Activated T-cell treated with anti-CD3 and anti-CD28 coated beads, Interleukin-2, amount 50 U/mL, for 24 hours (primary cell): ENCODE data around the gene RPS15.

ENCODE experiments used
- DNase-seq: peaks from one replicate; pipeline ENCODE4 v3.0.0-alpha.2; 2020
- H3K27ac Mint-ChIP-seq: 2 replicates; pipeline ENCODE4 v1.8.0; 2020; ENCODE audit warnings: mild to moderate bottlenecking, mixed read lengths
- H3K27me3 Mint-ChIP-seq: 2 replicates; pipeline ENCODE4 v1.8.0; 2020; ENCODE audit warnings: mixed read lengths
- H3K36me3 Mint-ChIP-seq: 2 replicates; pipeline ENCODE4 v1.8.0; 2020; ENCODE audit warnings: low read depth, mixed read lengths
- H3K4me1 Mint-ChIP-seq: 2 replicates; pipeline ENCODE4 v1.8.0; 2020; ENCODE audit warnings: low read depth, mixed read lengths
- H3K4me3 Mint-ChIP-seq: 2 replicates; pipeline ENCODE4 v1.8.0; 2020; ENCODE audit warnings: mild to moderate bottlenecking, moderate library complexity, mixed read lengths
- H3K9me3 Mint-ChIP-seq: 2 replicates; pipeline ENCODE4 v1.8.0; 2020; ENCODE audit warnings: mixed read lengths

Gene RPS15

DNA sequence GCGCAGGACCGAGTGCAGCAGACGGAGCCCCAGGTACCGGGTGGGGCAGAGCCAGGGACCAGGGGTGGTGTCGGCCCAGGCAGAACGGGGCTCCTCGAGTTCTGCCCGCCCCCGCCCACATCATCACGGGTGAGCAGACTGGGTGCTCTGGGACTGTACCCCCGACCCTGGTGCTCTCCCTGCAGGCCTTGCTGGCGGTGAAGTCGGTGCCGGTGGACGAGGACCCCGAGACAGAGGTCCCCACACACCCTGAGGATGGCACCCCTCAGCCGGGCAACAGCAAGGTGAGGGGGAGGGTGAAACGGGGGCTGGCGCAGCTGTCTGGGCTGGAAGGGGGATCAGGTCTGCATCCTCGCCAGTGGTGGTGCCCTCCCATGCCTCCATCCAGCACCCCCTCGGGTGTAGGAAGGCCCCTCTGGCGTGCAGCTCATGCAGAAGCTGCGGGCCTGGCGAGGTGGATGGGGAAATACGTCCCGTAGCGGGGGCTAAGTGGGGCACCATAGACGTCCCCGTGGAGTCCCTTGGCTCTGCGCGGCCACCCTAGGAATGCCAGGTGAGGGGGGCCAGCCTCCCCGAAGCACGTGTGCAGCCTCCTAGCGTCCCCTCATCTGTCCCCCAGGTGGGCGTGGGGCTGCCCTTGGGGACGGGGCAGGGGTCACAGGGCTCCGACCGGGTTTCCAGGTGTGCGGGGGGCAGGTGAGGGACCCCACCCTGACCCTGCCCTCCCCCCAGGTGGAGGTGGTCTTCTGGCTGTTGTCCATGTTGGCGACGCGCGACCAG lies 18.1 kb downstream of the RPS15 start:
- H3K9me3 Mint-ChIP-seq: no peaks in the 10 kb centered on the region
- peaks cover 64% of the 10 kb centered on the region for H3K27me3 Mint-ChIP-seq
- no peak for DNase-seq
- H3K4me3 Mint-ChIP-seq: no peak overlapping the region
- no peaks in the 10 kb centered on the region for H3K36me3 Mint-ChIP-seq
- no peak overlapping the region for H3K27ac Mint-ChIP-seq
- peaks cover 14% of the 10 kb centered on the region for H3K4me1 Mint-ChIP-seq

DNA sequence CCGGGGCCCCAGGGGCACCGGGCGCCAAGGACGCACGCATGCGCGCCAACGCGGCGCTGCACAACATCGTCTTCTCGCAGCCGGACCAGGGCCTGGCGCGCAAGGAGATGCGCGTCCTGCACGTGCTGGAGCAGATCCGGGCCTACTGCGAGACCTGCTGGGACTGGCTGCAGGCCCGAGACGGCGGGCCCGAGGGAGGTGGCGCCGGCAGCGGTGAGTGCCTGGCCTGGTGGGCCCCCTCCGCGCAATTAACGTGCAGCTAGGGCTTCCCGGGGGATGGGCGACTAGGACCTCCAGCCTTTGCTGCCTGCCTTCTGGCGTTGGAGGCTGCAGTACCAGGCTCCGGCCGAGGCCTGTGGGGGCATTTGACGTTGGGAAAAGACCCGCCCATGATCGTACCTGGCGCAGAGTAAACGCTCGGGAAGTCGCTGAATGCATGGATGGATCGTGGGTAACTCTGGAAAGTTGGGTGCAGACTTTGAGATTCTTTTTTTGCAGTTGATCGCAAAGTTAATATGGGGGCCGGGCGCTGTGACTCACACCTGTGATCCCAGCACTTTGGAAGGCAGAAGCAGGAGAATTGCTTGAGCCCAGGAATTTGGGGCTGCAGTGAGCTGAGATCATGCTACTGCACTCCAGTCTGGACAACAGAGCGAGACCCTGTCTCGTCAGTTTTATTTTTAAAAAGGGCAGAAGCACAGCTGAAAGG lies 19.0 kb downstream of the RPS15 start:
- H3K36me3 Mint-ChIP-seq: no peaks in the 10 kb centered on the region
- peaks cover 55% of the 10 kb centered on the region for H3K27me3 Mint-ChIP-seq
- DNase-seq: no peak
- no peak overlapping the region for H3K4me3 Mint-ChIP-seq
- H3K9me3 Mint-ChIP-seq: no peaks in the 10 kb centered on the region
- peaks cover 14% of the 10 kb centered on the region for H3K4me1 Mint-ChIP-seq
- no peak overlapping the region for H3K27ac Mint-ChIP-seq

DNA sequence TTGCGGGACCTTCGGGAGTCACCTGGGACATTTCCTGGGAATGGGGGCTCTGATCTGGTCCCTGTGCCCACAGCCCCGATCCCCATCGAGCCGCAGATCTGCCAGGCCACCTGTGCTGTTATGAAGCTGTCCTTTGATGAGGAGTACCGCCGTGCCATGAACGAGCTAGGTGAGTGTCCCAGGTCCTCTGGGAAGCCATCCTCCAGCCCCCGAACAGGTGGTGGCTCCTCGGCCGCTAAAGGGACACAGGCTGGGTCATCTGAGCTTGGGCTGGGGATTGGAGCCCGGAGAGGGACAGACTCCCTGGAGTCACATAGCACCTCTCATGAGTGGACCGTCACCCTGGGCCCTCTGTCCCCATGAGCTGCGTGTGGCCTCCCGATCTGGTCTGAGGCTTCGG lies 19.7 kb downstream of the RPS15 start:
- no peak for DNase-seq
- H3K27me3 Mint-ChIP-seq: peaks cover 48% of the 10 kb centered on the region
- H3K4me1 Mint-ChIP-seq: peaks cover 14% of the 10 kb centered on the region
- H3K4me3 Mint-ChIP-seq: no peak overlapping the region
- no peak overlapping the region for H3K27ac Mint-ChIP-seq
- no peaks in the 10 kb centered on the region for H3K36me3 Mint-ChIP-seq
- H3K9me3 Mint-ChIP-seq: no peaks in the 10 kb centered on the region

DNA sequence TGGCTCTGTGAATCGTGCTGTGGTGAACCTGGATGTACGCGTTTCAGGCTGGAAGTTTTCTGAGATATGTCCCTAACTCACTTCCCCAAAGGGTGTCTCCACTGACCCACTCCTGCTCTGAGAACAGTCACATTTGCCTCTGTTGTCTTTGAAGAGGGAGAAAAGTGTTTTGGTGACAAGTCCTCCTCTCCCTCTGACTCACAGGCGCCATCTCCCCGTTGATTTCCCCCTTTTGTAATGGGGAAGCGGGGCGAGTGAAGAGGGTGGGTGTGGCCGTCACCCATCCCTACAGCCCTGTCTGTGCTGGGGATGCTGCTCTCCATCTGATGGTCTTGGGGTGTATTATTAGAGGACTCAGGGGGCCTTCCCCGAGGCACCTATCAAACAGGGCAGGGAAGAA lies 21.3 kb downstream of the RPS15 start:
- H3K27ac Mint-ChIP-seq: no peak overlapping the region
- no peaks in the 10 kb centered on the region for H3K36me3 Mint-ChIP-seq
- peaks cover 14% of the 10 kb centered on the region for H3K4me1 Mint-ChIP-seq
- H3K4me3 Mint-ChIP-seq: no peak overlapping the region
- peaks cover 37% of the 10 kb centered on the region for H3K27me3 Mint-ChIP-seq
- no peaks in the 10 kb centered on the region for H3K9me3 Mint-ChIP-seq
- no peak for DNase-seq

DNA sequence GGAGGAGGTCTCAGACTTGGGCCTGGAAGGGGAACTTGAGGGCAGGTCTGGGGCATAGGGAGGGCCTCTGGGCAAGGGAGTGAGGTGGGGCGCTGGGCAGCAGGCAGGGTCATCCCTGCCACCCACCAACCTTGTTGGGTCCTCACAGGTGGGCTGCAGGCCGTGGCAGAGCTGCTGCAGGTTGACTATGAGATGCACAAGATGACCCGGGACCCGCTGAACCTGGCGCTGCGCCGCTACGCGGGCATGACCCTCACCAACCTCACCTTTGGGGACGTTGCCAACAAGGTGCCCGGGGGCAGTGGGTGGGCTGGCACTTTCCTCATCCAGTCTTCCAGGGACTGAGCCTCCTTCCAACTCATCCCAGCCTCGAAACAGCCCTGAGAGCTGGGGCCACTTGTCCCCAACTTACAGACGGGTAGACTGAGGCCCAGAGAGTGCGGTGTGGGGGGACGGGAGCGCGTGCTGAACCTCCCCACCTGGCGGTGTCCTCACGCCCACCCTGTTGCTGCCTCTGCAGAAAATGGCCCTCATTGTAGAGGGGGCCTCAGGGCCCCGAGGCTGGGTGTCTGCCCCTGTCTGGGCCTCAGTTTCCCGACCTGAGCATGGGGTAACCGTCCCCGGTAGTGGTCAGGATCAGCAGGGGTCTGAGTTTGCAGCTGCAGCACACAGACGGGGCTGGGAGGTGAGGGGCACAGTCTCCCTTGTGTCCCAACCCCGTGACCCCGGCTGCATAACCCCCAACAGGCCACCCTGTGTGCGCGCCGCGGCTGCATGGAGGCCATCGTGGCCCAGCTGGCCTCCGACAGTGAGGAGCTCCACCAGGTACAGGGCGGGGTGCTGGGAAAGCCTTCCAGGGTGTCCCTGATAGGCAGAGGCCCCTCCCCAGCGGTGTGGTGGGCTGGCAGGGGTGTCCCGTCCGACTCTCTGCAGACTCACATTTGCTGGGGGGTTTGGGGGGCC lies 22.1 kb downstream of the RPS15 start:
- no peaks in the 10 kb centered on the region for H3K36me3 Mint-ChIP-seq
- no peak overlapping the region for H3K27ac Mint-ChIP-seq
- DNase-seq: no peak
- peaks cover 11% of the 10 kb centered on the region for H3K4me1 Mint-ChIP-seq
- peaks cover 31% of the 10 kb centered on the region for H3K27me3 Mint-ChIP-seq
- H3K4me3 Mint-ChIP-seq: no peak overlapping the region
- no peaks in the 10 kb centered on the region for H3K9me3 Mint-ChIP-seq

DNA sequence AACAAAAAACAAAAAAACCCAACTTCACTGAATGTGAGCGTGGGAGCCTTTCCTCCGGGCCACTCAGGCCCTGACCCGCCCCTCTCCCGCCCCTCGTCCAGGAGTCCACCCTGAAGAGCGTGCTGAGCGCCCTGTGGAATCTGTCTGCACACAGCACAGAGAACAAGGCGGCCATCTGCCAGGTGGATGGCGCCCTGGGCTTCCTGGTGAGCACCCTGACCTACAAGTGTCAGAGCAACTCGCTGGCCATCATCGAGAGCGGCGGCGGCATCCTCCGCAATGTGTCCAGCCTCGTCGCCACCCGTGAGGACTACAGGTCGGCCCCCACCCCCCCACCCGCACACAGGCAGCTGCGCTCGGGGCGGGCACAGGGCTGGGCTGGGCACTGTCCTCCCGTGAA lies 23.7 kb downstream of the RPS15 start:
- H3K4me1 Mint-ChIP-seq: peaks cover 6% of the 10 kb centered on the region
- H3K9me3 Mint-ChIP-seq: no peaks in the 10 kb centered on the region
- no peak overlapping the region for H3K4me3 Mint-ChIP-seq
- peaks cover 24% of the 10 kb centered on the region for H3K27me3 Mint-ChIP-seq
- H3K27ac Mint-ChIP-seq: no peak overlapping the region
- DNase-seq: peak; percentile 17
- no peaks in the 10 kb centered on the region for H3K36me3 Mint-ChIP-seq

DNA sequence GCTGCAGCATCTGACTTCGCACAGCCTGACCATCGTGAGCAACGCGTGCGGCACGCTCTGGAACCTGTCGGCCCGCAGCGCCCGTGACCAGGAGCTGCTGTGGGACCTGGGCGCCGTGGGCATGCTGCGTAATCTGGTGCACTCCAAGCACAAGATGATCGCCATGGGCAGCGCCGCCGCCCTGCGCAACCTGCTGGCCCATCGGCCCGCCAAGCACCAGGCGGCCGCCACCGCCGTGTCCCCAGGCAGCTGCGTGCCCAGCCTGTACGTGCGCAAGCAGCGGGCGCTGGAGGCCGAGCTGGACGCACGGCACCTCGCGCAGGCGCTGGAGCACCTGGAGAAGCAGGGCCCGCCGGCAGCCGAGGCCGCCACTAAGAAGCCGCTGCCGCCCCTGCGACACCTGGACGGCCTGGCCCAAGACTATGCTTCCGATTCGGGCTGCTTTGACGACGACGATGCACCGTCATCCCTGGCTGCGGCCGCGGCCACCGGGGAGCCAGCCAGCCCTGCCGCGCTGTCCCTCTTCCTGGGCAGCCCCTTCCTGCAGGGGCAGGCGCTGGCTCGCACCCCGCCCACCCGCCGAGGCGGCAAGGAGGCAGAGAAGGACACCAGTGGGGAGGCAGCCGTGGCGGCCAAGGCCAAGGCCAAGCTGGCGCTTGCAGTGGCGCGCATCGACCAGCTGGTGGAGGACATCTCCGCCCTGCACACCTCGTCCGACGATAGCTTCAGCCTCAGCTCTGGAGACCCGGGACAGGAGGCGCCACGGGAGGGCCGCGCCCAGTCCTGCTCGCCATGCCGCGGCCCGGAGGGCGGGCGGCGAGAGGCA lies 27.2 kb downstream of the RPS15 start:
- peaks cover 13% of the 10 kb centered on the region for H3K27me3 Mint-ChIP-seq
- H3K9me3 Mint-ChIP-seq: no peaks in the 10 kb centered on the region
- no peaks in the 10 kb centered on the region for H3K36me3 Mint-ChIP-seq
- H3K4me3 Mint-ChIP-seq: no peak overlapping the region
- H3K27ac Mint-ChIP-seq: no peak overlapping the region
- peaks cover 6% of the 10 kb centered on the region for H3K4me1 Mint-ChIP-seq
- DNase-seq: peak; percentile 54

DNA sequence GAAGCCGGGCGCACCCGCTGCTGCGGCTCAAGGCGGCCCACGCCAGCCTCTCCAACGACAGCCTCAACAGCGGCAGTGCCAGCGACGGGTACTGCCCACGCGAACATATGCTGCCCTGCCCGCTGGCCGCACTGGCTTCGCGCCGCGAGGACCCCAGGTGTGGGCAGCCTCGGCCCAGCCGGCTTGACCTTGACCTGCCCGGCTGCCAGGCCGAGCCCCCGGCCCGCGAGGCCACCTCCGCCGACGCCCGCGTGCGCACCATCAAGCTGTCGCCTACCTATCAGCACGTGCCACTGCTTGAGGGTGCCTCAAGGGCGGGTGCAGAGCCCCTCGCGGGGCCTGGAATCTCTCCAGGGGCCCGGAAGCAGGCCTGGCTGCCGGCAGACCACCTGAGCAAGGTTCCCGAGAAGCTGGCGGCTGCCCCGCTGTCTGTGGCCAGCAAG lies 27.8 kb downstream of the RPS15 start:
- Mint-ChIP-seq H3K4me3 (no peak overlapping the region), H3K4me1 (peaks cover 6% of the 10 kb centered on the region), H3K27ac (no peak overlapping the region), H3K36me3 (no peaks in the 10 kb centered on the region), H3K27me3 (peaks cover 13% of the 10 kb centered on the region), H3K9me3 (no peaks in the 10 kb centered on the region)
- DNase-seq: peak; percentile 29

DNA sequence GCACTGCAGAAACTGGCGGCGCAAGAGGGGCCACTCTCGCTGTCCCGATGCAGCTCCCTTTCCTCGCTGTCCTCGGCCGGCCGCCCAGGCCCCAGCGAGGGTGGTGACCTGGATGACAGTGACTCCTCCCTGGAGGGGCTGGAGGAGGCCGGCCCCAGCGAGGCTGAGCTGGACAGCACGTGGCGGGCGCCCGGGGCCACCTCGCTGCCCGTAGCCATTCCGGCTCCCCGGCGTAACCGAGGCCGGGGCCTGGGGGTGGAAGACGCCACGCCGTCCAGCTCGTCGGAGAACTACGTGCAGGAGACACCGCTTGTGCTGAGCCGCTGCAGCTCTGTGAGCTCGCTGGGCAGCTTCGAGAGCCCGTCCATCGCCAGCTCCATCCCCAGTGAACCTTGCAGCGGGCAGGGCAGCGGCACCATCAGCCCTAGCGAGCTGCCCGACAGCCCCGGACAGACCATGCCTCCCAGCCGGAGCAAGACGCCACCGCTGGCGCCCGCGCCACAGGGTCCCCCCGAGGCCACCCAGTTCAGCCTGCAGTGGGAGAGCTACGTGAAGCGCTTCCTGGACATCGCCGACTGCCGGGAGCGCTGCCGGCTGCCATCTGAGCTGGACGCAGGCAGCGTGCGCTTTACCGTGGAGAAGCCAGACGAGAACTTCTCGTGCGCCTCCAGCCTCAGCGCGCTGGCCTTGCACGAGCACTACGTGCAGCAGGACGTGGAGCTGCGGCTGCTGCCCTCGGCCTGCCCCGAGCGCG lies 28.4 kb downstream of the RPS15 start:
- H3K4me3 Mint-ChIP-seq: no peak overlapping the region
- H3K9me3 Mint-ChIP-seq: no peaks in the 10 kb centered on the region
- peaks cover 13% of the 10 kb centered on the region for H3K27me3 Mint-ChIP-seq
- peaks cover 10% of the 10 kb centered on the region for H3K4me1 Mint-ChIP-seq
- H3K36me3 Mint-ChIP-seq: no peaks in the 10 kb centered on the region
- DNase-seq: peak; percentile 42
- no peak overlapping the region for H3K27ac Mint-ChIP-seq

DNA sequence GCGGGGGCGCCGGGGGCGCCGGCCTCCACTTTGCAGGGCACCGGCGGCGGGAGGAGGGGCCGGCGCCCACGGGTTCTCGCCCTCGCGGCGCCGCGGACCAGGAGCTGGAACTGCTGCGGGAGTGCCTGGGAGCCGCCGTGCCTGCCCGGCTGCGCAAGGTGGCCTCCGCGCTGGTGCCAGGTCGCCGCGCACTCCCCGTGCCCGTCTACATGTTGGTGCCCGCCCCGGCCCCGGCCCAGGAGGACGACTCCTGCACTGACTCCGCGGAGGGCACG lies 29.0 kb downstream of the RPS15 start:
- H3K9me3 Mint-ChIP-seq: no peaks in the 10 kb centered on the region
- H3K36me3 Mint-ChIP-seq: no peaks in the 10 kb centered on the region
- peaks cover 13% of the 10 kb centered on the region for H3K27me3 Mint-ChIP-seq
- peaks cover 15% of the 10 kb centered on the region for H3K4me1 Mint-ChIP-seq
- no peak overlapping the region for H3K27ac Mint-ChIP-seq
- no peak for DNase-seq
- H3K4me3 Mint-ChIP-seq: no peak overlapping the region

DNA sequence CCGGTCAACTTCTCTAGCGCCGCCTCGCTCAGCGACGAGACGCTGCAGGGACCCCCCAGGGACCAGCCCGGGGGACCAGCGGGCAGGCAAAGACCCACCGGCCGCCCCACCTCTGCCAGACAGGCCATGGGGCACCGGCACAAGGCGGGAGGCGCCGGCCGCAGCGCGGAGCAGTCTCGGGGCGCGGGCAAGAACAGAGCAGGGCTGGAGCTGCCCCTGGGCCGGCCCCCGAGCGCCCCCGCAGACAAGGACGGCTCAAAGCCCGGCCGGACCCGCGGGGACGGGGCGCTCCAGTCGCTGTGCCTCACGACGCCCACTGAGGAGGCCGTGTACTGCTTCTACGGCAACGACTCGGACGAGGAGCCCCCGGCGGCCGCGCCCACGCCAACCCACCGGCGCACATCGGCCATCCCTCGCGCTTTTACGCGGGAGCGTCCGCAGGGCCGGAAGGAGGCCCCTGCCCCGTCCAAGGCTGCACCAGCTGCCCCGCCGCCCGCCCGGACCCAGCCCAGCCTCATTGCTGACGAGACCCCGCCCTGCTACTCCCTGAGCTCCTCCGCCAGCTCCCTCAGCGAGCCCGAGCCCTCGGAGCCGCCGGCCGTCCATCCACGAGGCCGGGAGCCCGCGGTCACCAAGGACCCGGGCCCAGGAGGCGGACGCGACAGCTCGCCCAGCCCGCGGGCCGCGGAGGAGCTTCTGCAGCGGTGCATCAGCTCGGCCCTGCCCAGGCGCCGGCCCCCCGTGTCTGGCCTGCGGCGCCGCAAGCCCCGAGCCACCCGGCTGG lies 29.5 kb downstream of the RPS15 start:
- Mint-ChIP-seq H3K36me3 (no peaks in the 10 kb centered on the region), H3K4me1 (peaks cover 16% of the 10 kb centered on the region), H3K27ac (no peak overlapping the region), H3K4me3 (no peak overlapping the region), H3K27me3 (peaks cover 13% of the 10 kb centered on the region), H3K9me3 (no peaks in the 10 kb centered on the region)
- peak; percentile 46 for DNase-seq

DNA sequence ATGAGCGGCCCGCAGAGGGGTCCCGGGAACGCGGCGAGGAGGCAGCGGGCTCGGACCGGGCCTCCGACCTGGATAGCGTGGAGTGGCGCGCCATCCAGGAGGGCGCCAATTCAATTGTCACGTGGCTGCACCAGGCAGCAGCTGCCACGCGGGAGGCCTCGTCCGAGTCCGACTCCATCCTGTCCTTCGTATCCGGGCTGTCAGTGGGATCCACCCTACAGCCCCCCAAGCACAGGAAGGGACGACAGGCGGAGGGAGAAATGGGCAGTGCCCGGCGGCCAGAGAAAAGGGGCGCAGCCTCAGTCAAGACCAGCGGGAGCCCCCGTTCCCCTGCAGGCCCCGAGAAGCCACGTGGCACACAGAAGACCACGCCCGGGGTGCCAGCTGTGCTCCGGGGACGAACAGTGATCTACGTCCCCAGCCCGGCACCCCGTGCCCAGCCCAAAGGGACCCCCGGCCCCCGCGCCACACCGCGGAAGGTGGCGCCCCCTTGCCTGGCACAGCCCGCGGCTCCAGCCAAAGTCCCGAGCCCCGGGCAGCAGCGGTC lies 30.2 kb downstream of the RPS15 start:
- Mint-ChIP-seq H3K27me3 (peaks cover 13% of the 10 kb centered on the region), H3K4me1 (peaks cover 19% of the 10 kb centered on the region), H3K4me3 (peak overlapping the region; percentile 44), H3K36me3 (peaks cover under 1% of the 10 kb centered on the region), H3K9me3 (no peaks in the 10 kb centered on the region), H3K27ac (no peak overlapping the region)
- DNase-seq: peak; percentile 57

DNA sequence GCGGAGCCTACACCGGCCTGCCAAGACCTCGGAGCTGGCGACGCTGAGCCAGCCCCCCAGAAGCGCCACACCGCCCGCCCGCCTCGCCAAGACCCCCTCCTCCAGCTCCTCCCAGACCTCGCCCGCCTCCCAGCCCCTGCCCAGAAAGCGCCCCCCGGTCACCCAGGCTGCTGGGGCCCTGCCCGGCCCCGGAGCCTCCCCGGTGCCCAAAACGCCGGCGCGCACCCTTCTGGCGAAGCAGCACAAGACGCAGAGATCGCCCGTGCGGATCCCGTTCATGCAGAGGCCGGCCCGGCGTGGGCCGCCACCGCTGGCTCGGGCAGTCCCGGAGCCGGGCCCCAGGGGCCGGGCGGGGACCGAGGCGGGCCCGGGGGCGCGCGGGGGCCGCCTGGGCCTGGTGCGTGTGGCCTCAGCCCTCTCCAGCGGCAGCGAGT lies 30.6 kb downstream of the RPS15 start:
- Mint-ChIP-seq H3K27me3 (peaks cover 13% of the 10 kb centered on the region), H3K9me3 (no peaks in the 10 kb centered on the region), H3K36me3 (peaks cover 2% of the 10 kb centered on the region), H3K4me3 (peak overlapping the region; percentile 44), H3K27ac (peak overlapping the region; percentile 29), H3K4me1 (peaks cover 19% of the 10 kb centered on the region)
- peak; percentile 72 for DNase-seq
